ENCODE results near the gene UTS2B. TPM values are rescaled to one million over a fixed set of nuclear protein-coding genes. Genes with fewer than 3 reads are reported as not detected.

Gene UTS2B
- total and polyA plus RNA-seq, 2 experiments from 2014 or later = 0.21 TPM; not detected in 1

GRCh38 chr3:191376516-191377141, 46.3 kb upstream of the UTS2B start:
- Mint-ChIP-seq H3K4me1 (peaks cover 32% of the 10 kb centered on the region), H3K27ac (peak overlapping the region; percentile 91), H3K4me3 (no peak overlapping the region), H3K36me3 (ENCODE audit: low read depth) (peaks cover 20% of the 10 kb centered on the region), H3K9me3 (no peaks in the 10 kb centered on the region), H3K27me3 (ENCODE audit: insufficient read depth, low read depth, poor library complexity) (no peaks in the 10 kb centered on the region)
- DNase-seq (ENCODE audit: low spot score) (no peak), ATAC-seq (no peak)
- Histone ChIP-seq H3K4me3 (no peak overlapping the region), H3K79me2 (replicated peaks; ENCODE audit: insufficient read depth) (no peaks in the 10 kb centered on the region), H2AFZ (no peak overlapping the region), H4K20me1 (replicated peaks; ENCODE audit: insufficient read depth) (no peaks in the 10 kb centered on the region), H3K4me1 (ENCODE audit: insufficient read depth) (peaks cover 20% of the 10 kb centered on the region), H3K36me3 (ENCODE audit: insufficient read depth) (no peaks in the 10 kb centered on the region; the same call in 1 of the 2 replicates), H3K4me2 (0 out of 2 replicates have a peak overlapping the region, but pooled peaks have one; percentile 8), H3F3A (replicated peaks; ENCODE audit: low read depth) (no peaks in the 10 kb centered on the region), H3K9me2 (ENCODE audit: insufficient read depth) (peaks cover 3% of the 10 kb centered on the region; the same call in 1 of the 2 replicates), H3K27me3 (ENCODE audit: insufficient read depth) (no peaks in the 10 kb centered on the region), H3K27ac (ENCODE audit: low read depth) (no peak overlapping the region)
- TF ChIP-seq ZNF331 (CRISPR knock-in tag; IDR thresholded peaks at IDR 0.05; ENCODE audit: low read depth) = no peak
- no peak for TF ChIP-seq JUNB (IDR thresholded peaks at IDR 0.05; ENCODE audit: unreplicated experiment)
- TF ChIP-seq, protein P1, sequence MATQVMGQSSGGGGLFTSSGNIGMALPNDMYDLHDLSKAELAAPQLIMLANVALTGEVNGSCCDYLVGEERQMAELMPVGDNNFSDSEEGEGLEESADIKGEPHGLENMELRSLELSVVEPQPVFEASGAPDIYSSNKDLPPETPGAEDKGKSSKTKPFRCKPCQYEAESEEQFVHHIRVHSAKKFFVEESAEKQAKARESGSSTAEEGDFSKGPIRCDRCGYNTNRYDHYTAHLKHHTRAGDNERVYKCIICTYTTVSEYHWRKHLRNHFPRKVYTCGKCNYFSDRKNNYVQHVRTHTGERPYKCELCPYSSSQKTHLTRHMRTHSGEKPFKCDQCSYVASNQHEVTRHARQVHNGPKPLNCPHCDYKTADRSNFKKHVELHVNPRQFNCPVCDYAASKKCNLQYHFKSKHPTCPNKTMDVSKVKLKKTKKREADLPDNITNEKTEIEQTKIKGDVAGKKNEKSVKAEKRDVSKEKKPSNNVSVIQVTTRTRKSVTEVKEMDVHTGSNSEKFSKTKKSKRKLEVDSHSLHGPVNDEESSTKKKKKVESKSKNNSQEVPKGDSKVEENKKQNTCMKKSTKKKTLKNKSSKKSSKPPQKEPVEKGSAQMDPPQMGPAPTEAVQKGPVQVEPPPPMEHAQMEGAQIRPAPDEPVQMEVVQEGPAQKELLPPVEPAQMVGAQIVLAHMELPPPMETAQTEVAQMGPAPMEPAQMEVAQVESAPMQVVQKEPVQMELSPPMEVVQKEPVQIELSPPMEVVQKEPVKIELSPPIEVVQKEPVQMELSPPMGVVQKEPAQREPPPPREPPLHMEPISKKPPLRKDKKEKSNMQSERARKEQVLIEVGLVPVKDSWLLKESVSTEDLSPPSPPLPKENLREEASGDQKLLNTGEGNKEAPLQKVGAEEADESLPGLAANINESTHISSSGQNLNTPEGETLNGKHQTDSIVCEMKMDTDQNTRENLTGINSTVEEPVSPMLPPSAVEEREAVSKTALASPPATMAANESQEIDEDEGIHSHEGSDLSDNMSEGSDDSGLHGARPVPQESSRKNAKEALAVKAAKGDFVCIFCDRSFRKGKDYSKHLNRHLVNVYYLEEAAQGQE (IDR thresholded peaks at IDR 0.05; ENCODE audit: unreplicated experiment) = no peak
- TF ChIP-seq CREB1 (CRISPR knock-in tag; IDR thresholded peaks at IDR 0.05; ENCODE audit: low read depth) = no peak
- TF ChIP-seq, protein P2, sequence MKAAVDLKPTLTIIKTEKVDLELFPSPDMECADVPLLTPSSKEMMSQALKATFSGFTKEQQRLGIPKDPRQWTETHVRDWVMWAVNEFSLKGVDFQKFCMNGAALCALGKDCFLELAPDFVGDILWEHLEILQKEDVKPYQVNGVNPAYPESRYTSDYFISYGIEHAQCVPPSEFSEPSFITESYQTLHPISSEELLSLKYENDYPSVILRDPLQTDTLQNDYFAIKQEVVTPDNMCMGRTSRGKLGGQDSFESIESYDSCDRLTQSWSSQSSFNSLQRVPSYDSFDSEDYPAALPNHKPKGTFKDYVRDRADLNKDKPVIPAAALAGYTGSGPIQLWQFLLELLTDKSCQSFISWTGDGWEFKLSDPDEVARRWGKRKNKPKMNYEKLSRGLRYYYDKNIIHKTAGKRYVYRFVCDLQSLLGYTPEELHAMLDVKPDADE (IDR thresholded peaks at IDR 0.05) = no peak
- TF ChIP-seq NANOG (IDR thresholded peaks at IDR 0.05; ENCODE audit: borderline replicate concordance) = no peak

DNA sequence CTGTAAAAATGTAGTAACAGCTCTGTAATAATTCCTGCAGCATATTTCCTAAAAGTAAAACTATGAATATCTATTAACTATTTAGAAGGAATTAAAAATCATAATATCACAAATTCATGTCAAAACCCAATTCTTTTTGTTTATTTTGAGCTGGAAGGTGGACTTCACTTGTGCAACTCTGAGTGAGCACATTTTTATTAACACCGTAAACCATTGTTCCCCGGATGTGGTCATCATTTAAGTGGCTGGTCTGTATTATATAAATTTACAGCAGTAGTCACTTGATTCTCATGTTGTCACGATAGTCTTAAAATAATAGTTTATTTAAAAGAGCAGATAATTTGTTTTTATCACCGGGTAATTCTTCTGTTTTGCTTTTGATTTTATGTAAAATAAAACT, 43.0 kb upstream of the UTS2B start:
- H3K4me3 Mint-ChIP-seq = no peak overlapping the region
- H3K36me3 Mint-ChIP-seq (ENCODE audit: low read depth) = peaks cover 22% of the 10 kb centered on the region
- no peak for ATAC-seq
- H3K27me3 ChIP-seq (ENCODE audit: insufficient read depth) = no peaks in the 10 kb centered on the region
- H3K4me3 ChIP-seq = no peak overlapping the region
- no peaks in the 10 kb centered on the region for H3K79me2 ChIP-seq (replicated peaks; ENCODE audit: insufficient read depth)
- no peak for DNase-seq (ENCODE audit: low spot score)
- H2AFZ ChIP-seq = no peak overlapping the region
- H3K9me3 Mint-ChIP-seq = no peaks in the 10 kb centered on the region
- no peak overlapping the region for H3K4me2 ChIP-seq
- no peak overlapping the region for H3K27ac Mint-ChIP-seq
- H3K4me1 Mint-ChIP-seq = peaks cover 45% of the 10 kb centered on the region
- H3K27me3 Mint-ChIP-seq (ENCODE audit: insufficient read depth, low read depth, poor library complexity) = no peaks in the 10 kb centered on the region
- H3F3A ChIP-seq (replicated peaks; ENCODE audit: low read depth) = no peaks in the 10 kb centered on the region
- H3K9me2 ChIP-seq (ENCODE audit: insufficient read depth) = peaks cover 3% of the 10 kb centered on the region; the same call in 1 of the 2 replicates
- H3K27ac ChIP-seq (ENCODE audit: low read depth) = no peak overlapping the region
- peaks cover 29% of the 10 kb centered on the region for H3K4me1 ChIP-seq (ENCODE audit: insufficient read depth)
- H3K36me3 ChIP-seq (ENCODE audit: insufficient read depth) = no peaks in the 10 kb centered on the region
- no peaks in the 10 kb centered on the region for H4K20me1 ChIP-seq (replicated peaks; ENCODE audit: insufficient read depth)
- TF ChIP-seq ZNF114 (CRISPR knock-in tag; IDR thresholded peaks at IDR 0.05) (no peak), ZNF462 (CRISPR knock-in tag; IDR thresholded peaks at IDR 0.05) (no peak), ZNF331 (CRISPR knock-in tag; IDR thresholded peaks at IDR 0.05; ENCODE audit: low read depth) (no peak), POLR2AphosphoS5 (IDR thresholded peaks at IDR 0.05; ENCODE audit: low read depth) (no peak), CREB1 (CRISPR knock-in tag; IDR thresholded peaks at IDR 0.05; ENCODE audit: low read depth) (no peak)
- TF ChIP-seq, protein P2 (IDR thresholded peaks at IDR 0.05) = no peak

Data from GM23338 (cell line).